ENCODE measurements around the gene FGD3.

Gene FGD3

GRCh38 chr9:93083592-93084470, 136.5 kb downstream of the FGD3 start:
- H3F3A ChIP-seq (ENCODE audit: insufficient read depth): no peaks in the 10 kb centered on the region
- no peaks in the 10 kb centered on the region for H3K36me3 ChIP-seq (ENCODE audit: low read length)
- H3K4me2 ChIP-seq (ENCODE audit: low read depth, low read length, poor library complexity, severe bottlenecking): no peak overlapping the region
- H3K27me3 ChIP-seq (ENCODE audit: low read length): no peaks in the 10 kb centered on the region
- H3K4me3 ChIP-seq (ENCODE audit: insufficient read depth, low read length, poor library complexity, severe bottlenecking): no peak overlapping the region
- H3K9me2 ChIP-seq (replicated peaks; ENCODE audit: insufficient read depth, low read length): no peaks in the 10 kb centered on the region
- H3K9me3 ChIP-seq (ENCODE audit: insufficient read depth, low read length): no peaks in the 10 kb centered on the region
- H3K9ac ChIP-seq (ENCODE audit: low read length): no peak overlapping the region
- H3K79me2 ChIP-seq (ENCODE audit: insufficient read depth, low read length): no peaks in the 10 kb centered on the region
- H2AFZ ChIP-seq (ENCODE audit: low read depth, low read length, severe bottlenecking): no peak overlapping the region
- TF ChIP-seq CTCF (IDR thresholded peaks at IDR 0.05; ENCODE audit: insufficient read depth, low read length, poor library complexity, severe bottlenecking) (no peak), EZH2phosphoT487 (conservative IDR thresholded peaks at IDR 0.05; ENCODE audit: low read length) (no peak)
- no peak overlapping the region for H3K27ac ChIP-seq (ENCODE audit: low read depth, low read length)
- no peaks in the 10 kb centered on the region for H4K20me1 ChIP-seq (ENCODE audit: low read depth, low read length)

- no peak overlapping the region for H3K27ac ChIP-seq (ENCODE audit: low read depth, low read length)
- no peak overlapping the region for H3K4me2 ChIP-seq (ENCODE audit: low read depth, low read length, poor library complexity, severe bottlenecking)
- H4K20me1 ChIP-seq (ENCODE audit: low read depth, low read length): no peaks in the 10 kb centered on the region
- H2AFZ ChIP-seq (ENCODE audit: low read depth, low read length, severe bottlenecking): no peak overlapping the region
- H3K4me3 ChIP-seq (ENCODE audit: insufficient read depth, low read length, poor library complexity, severe bottlenecking): no peak overlapping the region
- H3K79me2 ChIP-seq (ENCODE audit: insufficient read depth, low read length): no peaks in the 10 kb centered on the region
- TF ChIP-seq EZH2phosphoT487 (conservative IDR thresholded peaks at IDR 0.05; ENCODE audit: low read length): no peak
- no peak for TF ChIP-seq CTCF (IDR thresholded peaks at IDR 0.05; ENCODE audit: insufficient read depth, low read length, poor library complexity, severe bottlenecking)
- H3K27me3 ChIP-seq (ENCODE audit: low read length): no peaks in the 10 kb centered on the region
- no peaks in the 10 kb centered on the region for H3K9me3 ChIP-seq (ENCODE audit: insufficient read depth, low read length)
- H3K36me3 ChIP-seq (ENCODE audit: low read length): no peaks in the 10 kb centered on the region
- H3F3A ChIP-seq (ENCODE audit: insufficient read depth): no peaks in the 10 kb centered on the region
- H3K9me2 ChIP-seq (replicated peaks; ENCODE audit: insufficient read depth, low read length): no peaks in the 10 kb centered on the region
- no peak overlapping the region for H3K9ac ChIP-seq (ENCODE audit: low read length)
Measured at GRCh38 chr9:93084471-93084881, 137.2 kb downstream of the FGD3 start.

- no peaks in the 10 kb centered on the region for H3K9me3 ChIP-seq (ENCODE audit: insufficient read depth, low read length)
- H3K36me3 ChIP-seq (ENCODE audit: low read length): no peaks in the 10 kb centered on the region
- no peaks in the 10 kb centered on the region for H3K27me3 ChIP-seq (ENCODE audit: low read length)
- H3F3A ChIP-seq (ENCODE audit: insufficient read depth): no peaks in the 10 kb centered on the region
- H3K27ac ChIP-seq (ENCODE audit: low read depth, low read length): no peak overlapping the region
- no peak overlapping the region for H2AFZ ChIP-seq (ENCODE audit: low read depth, low read length, severe bottlenecking)
- H4K20me1 ChIP-seq (ENCODE audit: low read depth, low read length): no peaks in the 10 kb centered on the region
- H3K9ac ChIP-seq (ENCODE audit: low read length): no peak overlapping the region
- H3K79me2 ChIP-seq (ENCODE audit: insufficient read depth, low read length): no peaks in the 10 kb centered on the region
- H3K9me2 ChIP-seq (replicated peaks; ENCODE audit: insufficient read depth, low read length): no peaks in the 10 kb centered on the region
- no peak overlapping the region for H3K4me3 ChIP-seq (ENCODE audit: insufficient read depth, low read length, poor library complexity, severe bottlenecking)
- TF ChIP-seq EZH2phosphoT487 (conservative IDR thresholded peaks at IDR 0.05; ENCODE audit: low read length): no peak
- no peak for TF ChIP-seq CTCF (IDR thresholded peaks at IDR 0.05; ENCODE audit: insufficient read depth, low read length, poor library complexity, severe bottlenecking)
- H3K4me2 ChIP-seq (ENCODE audit: low read depth, low read length, poor library complexity, severe bottlenecking): no peak overlapping the region
Measured at GRCh38 chr9:93085676-93086075, 138.4 kb downstream of the FGD3 start.

Data from SU-DHL-6 (cell line).